ENCODE measurements around the gene RASA4B.
"Not testable (repeated sequence)": the region's sequence is repeated elsewhere in the genome, so short reads cannot be mapped to it uniquely, and the experiment has no call there.

RASA4B gene

DNA sequence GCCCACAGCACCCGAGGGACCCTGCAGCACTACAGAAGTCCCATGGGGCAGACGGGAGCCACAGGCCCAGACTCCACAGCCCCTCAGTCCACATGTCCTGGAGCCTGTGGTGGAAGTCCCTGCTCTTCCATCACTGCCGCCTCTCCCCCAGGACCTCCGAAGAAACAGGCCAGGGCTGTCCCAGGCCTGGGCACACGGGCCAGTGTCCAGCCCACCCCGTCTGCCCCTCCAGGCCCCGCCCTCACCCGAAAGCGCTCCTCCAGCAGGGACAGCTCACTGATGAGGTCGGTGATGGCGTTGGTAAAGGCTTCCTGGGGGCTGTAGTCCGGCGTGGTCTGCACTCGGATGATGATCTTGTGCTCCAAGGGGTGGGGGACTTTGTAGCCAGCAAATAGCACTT is 43.5 kb downstream of the RASA4B start:
- Mint-ChIP-seq H3K36me3 (ENCODE audit: insufficient read depth) (peaks cover 31% of the 10 kb centered on the region), H3K27ac (peak overlapping the region in 1 of 2 donors; percentile 23)
- not testable (repeated sequence) for DNase-seq; H3K27me3 Mint-ChIP-seq; H3K4me1 Mint-ChIP-seq (ENCODE audit: low read depth in 2 of 2); H3K4me3 Mint-ChIP-seq; H3K9me3 Mint-ChIP-seq; ATAC-seq (replicated peaks)

DNA sequence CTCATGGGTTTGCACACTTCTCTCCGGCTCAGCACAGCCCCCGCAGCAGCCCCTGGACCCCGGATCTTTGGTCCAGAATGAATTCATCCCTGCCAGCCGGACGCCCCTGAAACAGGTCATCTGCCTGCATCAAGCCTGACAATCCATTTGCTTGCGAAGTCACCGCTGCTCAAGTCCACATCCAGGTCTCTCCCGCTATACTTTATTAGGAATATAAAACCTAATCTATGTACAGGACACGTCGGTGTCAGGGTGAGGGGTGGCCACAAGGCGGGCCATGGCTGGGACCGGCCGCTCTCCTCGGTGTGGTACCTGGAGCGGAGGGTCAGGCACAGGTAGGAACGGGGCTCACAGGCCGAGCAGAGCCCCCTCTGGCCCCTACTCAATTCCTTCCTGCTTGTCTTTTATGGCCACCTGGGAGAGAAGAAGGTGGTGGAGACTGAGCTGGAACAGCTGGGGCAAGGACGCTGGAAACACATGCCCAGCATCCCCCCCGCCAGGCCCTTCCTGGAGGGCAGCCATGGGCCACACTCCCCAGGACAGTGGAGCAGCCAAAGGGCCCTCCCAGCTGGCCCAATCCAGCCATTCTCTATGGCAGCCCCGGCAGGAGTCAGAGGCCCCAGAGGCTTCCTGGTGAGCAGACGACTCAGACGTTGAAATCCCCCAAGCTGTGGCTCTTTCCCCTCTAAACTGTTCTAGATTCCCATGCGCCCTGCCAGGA is 44.1 kb downstream of the RASA4B start:
- ATAC-seq (replicated peaks) (no peak), DNase-seq (no peak)
- H3K9me3 Mint-ChIP-seq, result no peaks in the 10 kb centered on the region
- peaks cover 0 to 7% of the 10 kb centered on the region in 2 donors for H3K4me1 Mint-ChIP-seq (ENCODE audit: low read depth in 2 of 2)
- no peak overlapping the region for H3K4me3 Mint-ChIP-seq
- H3K27me3 Mint-ChIP-seq, result no peaks in the 10 kb centered on the region
- H3K36me3 Mint-ChIP-seq (ENCODE audit: insufficient read depth), result peaks cover 27% of the 10 kb centered on the region
- H3K27ac Mint-ChIP-seq, result peak overlapping the region in 1 of 2 donors; percentile 23

DNA sequence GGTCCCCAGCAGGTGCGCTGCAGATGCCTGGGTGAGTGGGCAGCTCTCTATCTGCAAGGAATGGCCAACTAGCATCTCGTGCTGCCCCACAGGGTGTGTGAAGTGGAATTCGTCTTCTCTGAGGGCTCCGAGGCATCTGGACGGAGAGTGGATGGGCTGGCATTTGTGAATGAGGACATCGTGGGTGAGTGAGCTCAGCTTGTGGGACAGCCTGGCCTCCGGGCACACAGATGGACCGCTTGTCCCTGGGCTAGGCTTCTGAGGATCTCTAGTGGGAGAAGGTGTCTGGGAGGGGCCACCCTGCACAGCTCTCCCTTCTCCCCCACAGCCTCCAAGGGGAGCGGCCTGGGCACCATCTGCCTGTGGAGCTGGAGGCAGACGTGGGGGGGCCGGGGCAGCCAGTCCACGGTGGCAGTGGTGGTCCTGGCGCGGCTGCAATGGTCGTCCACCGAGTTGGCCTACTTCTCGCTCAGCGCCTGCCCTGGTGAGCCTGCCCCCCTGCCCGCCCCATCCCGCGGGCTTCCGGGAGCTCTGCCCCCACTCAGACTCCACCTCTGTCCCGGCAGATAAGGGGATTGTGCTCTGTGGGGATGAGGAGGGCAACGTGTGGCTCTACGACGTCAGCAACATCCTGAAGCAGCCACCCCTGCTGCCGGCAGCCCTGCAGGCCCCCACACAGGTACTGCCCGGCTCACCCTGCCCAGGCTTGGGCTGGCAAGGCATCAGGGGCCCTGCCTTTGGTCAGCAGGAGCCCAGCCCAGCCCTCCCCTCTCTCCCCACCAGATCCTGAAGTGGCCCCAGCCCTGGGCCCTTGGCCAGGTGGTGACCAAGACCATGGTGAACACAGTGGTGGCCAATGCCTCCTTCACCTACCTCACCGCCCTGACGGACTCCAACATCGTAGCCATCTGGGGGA is 45.2 kb downstream of the RASA4B start:
- Mint-ChIP-seq H3K27ac (peak overlapping the region in 1 of 2 donors; percentile 63), H3K4me3 (no peak overlapping the region), H3K36me3 (ENCODE audit: insufficient read depth) (peaks cover 31% of the 10 kb centered on the region), H3K4me1 (ENCODE audit: low read depth in 2 of 2) (peaks cover 0 to 7% of the 10 kb centered on the region in 2 donors), H3K9me3 (no peaks in the 10 kb centered on the region), H3K27me3 (no peaks in the 10 kb centered on the region)
- no peak for DNase-seq
- ATAC-seq (replicated peaks), result no peak

DNA sequence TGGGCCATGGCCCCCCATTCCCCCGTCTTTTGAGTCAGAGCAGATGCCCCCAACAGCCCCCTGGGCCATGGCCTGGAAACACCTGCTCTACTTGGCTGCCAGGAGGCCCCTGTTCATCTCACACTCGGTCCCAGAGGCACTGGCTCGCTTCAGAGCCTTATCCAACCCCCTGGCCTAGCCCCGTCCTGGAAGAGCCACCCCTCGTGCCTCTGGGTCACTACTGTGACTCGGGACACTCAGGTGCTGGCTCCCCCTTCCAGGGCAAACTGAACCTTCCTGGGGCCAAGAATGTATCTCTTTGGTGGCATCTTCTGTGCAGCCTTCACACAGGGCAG is 45.8 kb downstream of the RASA4B start:
- H3K27ac Mint-ChIP-seq, result peak overlapping the region in 1 of 2 donors; percentile 63

DNA sequence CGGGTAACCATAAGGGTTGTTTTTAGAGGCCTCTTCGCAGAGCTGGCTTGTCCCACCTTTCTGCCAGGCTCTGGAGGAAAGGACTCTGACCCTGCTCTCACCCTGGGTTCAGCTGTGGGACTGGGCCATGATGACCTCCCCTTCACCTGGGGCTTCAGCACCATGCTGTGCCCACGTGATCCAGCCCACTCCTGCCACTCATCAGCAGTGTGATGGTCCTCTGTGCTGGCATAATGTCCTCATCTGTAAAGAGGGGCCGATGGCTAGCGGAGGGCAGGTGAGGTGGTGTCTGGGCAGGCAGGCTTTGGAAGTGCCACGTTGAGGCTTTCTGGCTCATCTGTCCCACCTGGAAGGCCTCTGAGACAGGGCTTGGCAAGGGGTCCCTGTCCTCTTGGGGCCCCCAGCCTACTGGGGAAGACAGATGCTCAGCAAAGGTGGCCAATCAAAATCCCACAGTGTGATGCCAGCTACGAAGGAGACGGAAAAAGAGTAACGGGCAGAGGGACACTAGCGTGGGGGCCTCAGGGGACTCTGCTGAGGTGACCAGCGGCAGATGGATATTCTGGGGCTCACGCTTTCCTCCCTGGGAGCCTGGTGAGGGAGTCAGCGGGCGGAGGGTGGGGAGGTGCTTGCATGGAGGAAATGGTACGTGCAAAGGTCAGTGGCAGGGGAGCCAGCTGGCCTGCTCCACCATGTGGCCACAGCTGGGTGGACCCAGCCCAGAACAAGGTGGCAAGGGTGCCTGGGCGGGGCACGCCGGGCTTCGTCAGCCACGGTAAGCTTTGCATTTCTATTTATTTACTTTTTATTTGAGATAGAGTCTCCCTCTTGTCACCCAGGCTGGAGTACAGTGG is 47.4 kb downstream of the RASA4B start:
- peaks cover 10 to 17% of the 10 kb centered on the region in 2 donors for H3K4me1 Mint-ChIP-seq (ENCODE audit: low read depth in 2 of 2)
- H3K36me3 Mint-ChIP-seq (ENCODE audit: insufficient read depth), result peaks cover 37% of the 10 kb centered on the region
- DNase-seq (no peak), ATAC-seq (replicated peaks) (no peak)
- peak overlapping the region in 1 of 2 donors; percentile 68 for H3K27ac Mint-ChIP-seq
- H3K27me3 Mint-ChIP-seq, result no peaks in the 10 kb centered on the region
- H3K4me3 Mint-ChIP-seq, result no peak overlapping the region
- H3K9me3 Mint-ChIP-seq, result no peaks in the 10 kb centered on the region

More for the DNA sequence above, 45.8 kb downstream of the RASA4B start:
- DNase-seq (no peak), ATAC-seq (replicated peaks) (no peak)
- H3K4me3 Mint-ChIP-seq, result no peak overlapping the region
- peaks cover 3 to 9% of the 10 kb centered on the region in 2 donors for H3K4me1 Mint-ChIP-seq (ENCODE audit: low read depth in 2 of 2)
- H3K9me3 Mint-ChIP-seq, result no peaks in the 10 kb centered on the region
- peaks cover 34% of the 10 kb centered on the region for H3K36me3 Mint-ChIP-seq (ENCODE audit: insufficient read depth)
- no peaks in the 10 kb centered on the region for H3K27me3 Mint-ChIP-seq

DNA sequence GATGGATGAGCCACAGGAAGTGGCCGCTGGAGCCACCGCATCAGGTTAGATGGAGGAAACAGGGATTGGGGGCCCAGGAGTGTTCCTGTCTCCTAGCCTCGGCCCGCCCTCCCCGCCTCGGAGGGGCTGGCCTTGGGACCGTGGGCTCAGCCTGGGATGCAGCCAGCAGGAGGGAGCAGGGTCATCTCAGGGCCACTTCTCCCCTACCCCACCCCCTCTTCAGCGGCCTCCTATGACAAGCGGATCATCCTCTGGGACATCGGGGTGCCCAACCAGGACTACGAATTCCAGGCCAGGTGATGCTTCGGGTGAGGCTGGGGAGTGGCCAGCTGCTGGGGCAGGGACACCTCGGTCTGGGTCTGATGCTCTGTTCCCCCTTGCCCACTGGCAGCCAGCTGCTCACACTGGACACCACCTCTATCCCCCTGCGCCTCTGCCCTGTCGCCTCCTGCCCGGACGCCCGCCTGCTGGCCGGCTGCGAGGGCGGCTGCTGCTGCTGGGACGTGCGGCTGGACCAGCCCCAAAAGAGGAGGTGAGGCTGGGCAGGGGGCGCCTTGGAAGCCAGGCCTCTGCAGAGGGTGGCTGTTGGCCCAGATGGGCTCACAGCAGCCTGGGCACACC is 48.1 kb downstream of the RASA4B start:
- peaks cover 37% of the 10 kb centered on the region for H3K36me3 Mint-ChIP-seq (ENCODE audit: insufficient read depth)
- no peaks in the 10 kb centered on the region for H3K9me3 Mint-ChIP-seq
- H3K4me3 Mint-ChIP-seq, result no peak overlapping the region
- no peak overlapping the region for H3K27ac Mint-ChIP-seq
- DNase-seq (no peak), ATAC-seq (replicated peaks) (no peak)
- H3K27me3 Mint-ChIP-seq, result no peaks in the 10 kb centered on the region
- peaks cover 11 to 17% of the 10 kb centered on the region in 2 donors for H3K4me1 Mint-ChIP-seq (ENCODE audit: low read depth in 2 of 2)

DNA sequence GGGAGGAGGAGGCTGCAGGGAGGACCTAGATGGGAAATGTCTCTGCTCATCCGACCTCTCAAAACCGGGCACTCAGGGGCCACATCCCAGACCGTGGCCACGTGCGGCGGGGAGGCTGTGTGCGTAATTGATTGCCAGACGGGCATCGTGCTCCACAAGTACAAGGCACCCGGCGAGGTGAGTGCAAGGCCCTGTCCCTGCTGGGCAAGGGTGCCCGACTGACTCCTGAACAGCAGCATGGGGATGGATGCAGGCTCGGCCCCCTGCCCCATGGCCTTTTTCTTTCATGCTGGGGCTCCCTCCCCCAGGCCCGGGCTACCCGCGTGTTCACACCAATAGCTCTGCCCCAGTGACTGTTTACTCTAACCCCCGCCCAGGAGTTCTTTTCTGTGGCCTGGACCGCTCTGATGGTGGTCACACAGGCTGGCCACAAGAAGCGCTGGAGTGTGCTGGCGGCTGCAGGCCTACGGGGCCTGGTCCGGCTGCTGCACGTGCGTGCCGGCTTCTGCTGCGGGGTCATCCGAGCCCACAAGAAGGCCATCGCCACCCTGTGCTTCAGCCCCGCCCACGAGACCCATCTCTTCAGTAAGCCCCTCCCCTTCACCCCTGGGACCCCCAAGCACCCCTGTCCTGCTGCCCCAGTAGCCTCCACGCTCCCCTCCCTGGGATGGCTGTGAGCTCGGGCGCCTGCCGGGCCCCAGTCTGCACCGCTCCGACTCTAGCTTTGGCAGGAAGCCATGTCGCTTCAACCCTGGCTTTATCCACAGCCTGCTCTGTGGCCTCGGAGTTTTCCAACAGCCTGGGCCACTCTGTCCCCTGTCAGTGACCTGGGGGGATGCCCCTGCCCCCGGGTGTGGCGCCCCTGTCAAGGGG is 48.9 kb downstream of the RASA4B start:
- Mint-ChIP-seq H3K27ac (no peak overlapping the region), H3K36me3 (ENCODE audit: insufficient read depth) (peaks cover 42% of the 10 kb centered on the region)

DNA sequence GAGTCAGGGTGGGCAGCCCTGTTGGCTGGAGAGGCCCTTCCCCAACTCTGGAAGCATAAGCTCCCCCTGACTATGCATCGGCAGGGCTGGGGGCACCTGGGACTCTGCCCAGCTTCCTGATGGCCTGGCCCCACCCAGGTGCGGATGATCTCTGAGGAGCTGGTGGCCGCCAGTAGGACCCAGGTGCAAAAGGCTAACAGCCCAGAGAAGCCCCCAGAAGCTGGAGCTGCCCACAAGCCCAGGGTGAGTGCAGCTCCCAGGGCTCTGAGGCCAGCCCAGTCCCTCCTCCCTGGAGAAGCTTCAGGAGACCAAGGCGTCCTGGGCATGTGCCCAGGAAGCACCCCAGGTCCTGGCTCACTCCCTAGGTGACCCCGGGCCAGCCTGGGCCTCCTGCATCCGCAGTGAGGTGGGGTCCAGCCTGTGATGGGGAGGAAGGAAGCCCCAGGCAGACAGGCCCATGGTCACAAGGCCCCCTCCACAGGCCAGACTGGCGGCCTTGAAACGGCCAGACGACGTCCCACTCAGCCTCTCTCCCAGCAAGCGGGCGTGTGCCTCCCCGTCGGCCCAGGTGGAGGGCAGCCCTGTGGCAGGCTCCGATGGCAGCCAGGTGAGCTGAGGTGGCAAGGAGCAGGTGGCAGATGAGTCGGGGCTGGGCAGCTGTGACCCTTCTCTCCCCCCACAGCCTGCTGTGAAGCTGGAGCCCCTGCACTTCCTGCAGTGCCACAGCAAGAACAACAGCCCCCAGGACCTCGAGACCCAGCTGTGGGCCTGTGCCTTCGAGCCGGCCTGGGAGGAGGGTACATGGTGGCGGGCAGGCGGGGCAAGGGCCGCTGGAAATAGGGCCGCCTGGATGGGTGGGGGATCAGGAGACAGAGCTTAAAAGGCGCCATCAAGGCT is 49.7 kb downstream of the RASA4B start:
- Mint-ChIP-seq H3K9me3 (no peaks in the 10 kb centered on the region), H3K27me3 (no peaks in the 10 kb centered on the region), H3K36me3 (ENCODE audit: insufficient read depth) (peaks cover 39% of the 10 kb centered on the region), H3K4me1 (ENCODE audit: low read depth in 2 of 2) (peaks cover 21 to 26% of the 10 kb centered on the region in 2 donors), H3K27ac (no peak overlapping the region), H3K4me3 (no peak overlapping the region)
- ATAC-seq (replicated peaks), result no peak
- DNase-seq, result no peak

More for the DNA sequence above, 48.9 kb downstream of the RASA4B start:
- Mint-ChIP-seq H3K27me3 (no peaks in the 10 kb centered on the region), H3K4me1 (ENCODE audit: low read depth in 2 of 2) (peaks cover 18 to 23% of the 10 kb centered on the region in 2 donors), H3K4me3 (no peak overlapping the region), H3K9me3 (no peaks in the 10 kb centered on the region)
- DNase-seq (no peak), ATAC-seq (replicated peaks) (no peak)

DNA sequence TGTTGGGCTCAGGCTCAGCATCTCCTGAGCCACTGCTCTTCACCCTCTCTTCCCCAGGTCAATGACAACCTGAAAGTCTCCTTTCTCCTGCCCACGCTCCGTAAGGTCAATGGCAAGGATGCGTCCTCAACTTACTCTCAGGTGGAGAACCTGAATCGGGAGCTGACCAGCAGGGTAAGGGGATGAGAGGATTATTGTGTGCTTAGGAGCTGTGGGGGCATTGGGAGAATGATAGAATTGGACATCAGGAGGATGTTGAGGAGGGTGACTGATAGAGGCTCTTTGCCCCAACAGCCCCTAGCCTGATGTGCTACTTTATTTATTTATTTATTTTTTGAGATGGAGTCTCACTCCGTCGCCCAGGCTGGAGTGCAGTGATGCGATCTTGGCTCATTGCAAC is 51.5 kb downstream of the RASA4B start:
- H3K27me3 Mint-ChIP-seq, result no peaks in the 10 kb centered on the region
- no peak overlapping the region for H3K27ac Mint-ChIP-seq
- ATAC-seq (replicated peaks) (no peak), DNase-seq (no peak)
- H3K4me3 Mint-ChIP-seq, result peak overlapping the region; percentile 87 to 88
- peaks cover 28% of the 10 kb centered on the region for H3K36me3 Mint-ChIP-seq (ENCODE audit: insufficient read depth)
- H3K9me3 Mint-ChIP-seq, result no peaks in the 10 kb centered on the region
- H3K4me1 Mint-ChIP-seq (ENCODE audit: low read depth in 2 of 2), result peaks cover 27 to 32% of the 10 kb centered on the region in 2 donors

DNA sequence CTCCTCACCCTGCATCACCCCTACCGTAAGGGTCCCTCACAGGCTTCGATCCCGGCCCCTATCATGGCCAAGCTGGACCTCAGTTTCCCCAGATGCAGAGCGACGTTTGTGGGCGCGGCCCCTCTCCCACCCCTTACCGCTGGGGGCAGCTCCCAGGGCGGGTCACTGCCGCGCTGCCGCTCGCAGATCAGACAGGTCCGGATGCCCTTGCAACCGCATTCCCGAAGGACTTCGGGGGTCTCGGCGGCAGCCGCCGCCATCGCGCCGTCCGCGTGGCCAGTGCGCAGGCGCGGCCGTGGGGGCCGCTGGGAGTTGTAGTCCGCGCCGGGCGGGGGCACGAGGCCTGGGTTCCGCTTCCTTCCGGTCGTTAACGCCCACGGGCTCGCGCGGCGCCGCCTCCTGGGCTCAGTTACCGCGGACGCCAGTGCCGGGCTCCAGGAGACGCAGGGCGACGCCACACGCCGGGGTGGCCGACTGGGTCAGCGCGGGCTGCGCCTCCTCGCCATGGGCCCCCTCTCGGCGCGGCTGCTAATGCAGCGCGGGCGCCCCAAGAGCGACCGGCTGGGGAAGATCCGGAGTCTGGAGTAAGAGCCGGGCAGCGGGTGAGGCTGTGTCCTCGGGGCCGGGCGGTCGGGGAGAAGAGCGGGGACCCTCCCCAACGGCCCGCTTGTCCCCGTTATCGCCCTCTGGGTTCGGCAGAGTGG is 52.8 kb downstream of the RASA4B start, which contains the start of the genes ALKBH4 and LRWD1:
ALKBH4 (minus strand) TSS at position 287 of the 704 bp plus-strand sequence; CDS start at position 260, 27 bp downstream.
LRWD1 (plus strand) TSS at position 408 of the 704 bp plus-strand sequence; CDS start at position 505, 97 bp downstream.
- peaks cover 18% of the 10 kb centered on the region for H3K36me3 Mint-ChIP-seq (ENCODE audit: insufficient read depth)
- peak within 1 kb of the TSS; percentile 87 to 88 for H3K4me3 Mint-ChIP-seq
- H3K9me3 Mint-ChIP-seq, result no peaks in the 10 kb centered on the region
- H3K4me1 Mint-ChIP-seq (ENCODE audit: low read depth in 2 of 2), result peaks cover 27 to 32% of the 10 kb centered on the region in 2 donors
- DNase-seq, result peak; percentile 91 to 93 (median 91)
- H3K27ac Mint-ChIP-seq, result peak within 1 kb of the TSS; percentile 56 to 91
- ATAC-seq (replicated peaks), result peak; percentile 97
- no peaks in the 10 kb centered on the region for H3K27me3 Mint-ChIP-seq
